HepG2 (cell line): ENCODE data around the gene CLEC6A. TPM values are rescaled to one million over a fixed set of nuclear protein-coding genes. Genes with fewer than 3 reads are reported as not detected.
A peak's percentile ranks its signal among the peaks of the same experiment; 100 is the strongest.

Experiments used
- ATAC-seq: fragments of 200-7000 bp; cut with Tn5 transposase; 3 replicates; pipeline ENCODE4 v1.9.1; 2020; ENCODE audit warnings: mild to moderate bottlenecking, moderate library complexity
- BruUV-seq: library from RNA; stranded (reverse); fragments of 400-500 nt; replicated peaks from 2 replicates; lab custom pipeline; 2021; lab: Mats Ljungman, UMichigan
- CTCF ChIA-PET: fragments of 300-600 bp; formaldehyde crosslinking; extraction: SDS; loops from one replicate; lab custom pipeline; 2021; ENCODE audit warnings: low total read pairs, inconsistent platforms, low intra/inter-chr PET ratio; lab: Yijun Ruan, JAX
- POLR2A ChIA-PET: fragments of 350-600 bp; sonication (Branson Sonifier 250); formaldehyde crosslinking; loops from one replicate; lab custom pipeline; 2020; ENCODE audit warnings: antibody characterized with exemption, inconsistent platforms; lab: Yijun Ruan, JAX
- DNase-seq: peaks from one replicate; pipeline ENCODE4 v3.0.0-alpha.2; 2015; ENCODE audit warnings: low spot score
- FAIRE-seq: peaks from 3 replicates; lab custom pipeline; 2011; peaks lifted over from hg19 to GRCh38; lab: Jason Lieb, UNC
- H2AFZ ChIP-seq: one replicate; pipeline ENCODE4 v1.6.1; 2011; ENCODE audit warnings: low read length, inconsistent platforms
- H3K27ac ChIP-seq: fragments of 300-600 bp; 3 replicates; pipeline ENCODE4 v1.8.0; 2011; ENCODE audit warnings: mixed run types, mild to moderate bottlenecking, mixed read lengths, low read length, inconsistent platforms; ENCODE audit not compliant: insufficient read depth; ENCODE audit errors: extremely low read length
- H3K27me3 ChIP-seq, 2 experiments: fragments of 200-600 bp in 1 of 2; 2 replicates in 1 of 2; 3 replicates in 1 of 2; pipeline versions ENCODE4 v1.6.0 to v1.8.0; 2011; ENCODE audit warnings: low read length in 2 of 2, mild to moderate bottlenecking in 2 of 2, moderate library complexity in 2 of 2, inconsistent platforms in 1 of 2; ENCODE audit not compliant: insufficient read depth in 2 of 2, control insufficient read depth in 1 of 2
- H3K36me3 ChIP-seq, 2 experiments: fragments of 200-600 bp in 1 of 2; replicated peaks in 1 of 2; 2 replicates in 1 of 2; 3 replicates in 1 of 2; pipeline versions ENCODE4 v1.5.1 to v1.8.0; 2011; ENCODE audit warnings: low read length in 2 of 2, inconsistent platforms in 1 of 2; ENCODE audit not compliant: insufficient read depth in 2 of 2, control insufficient read depth in 1 of 2
- H3K4me1 ChIP-seq: 2 replicates; pipeline ENCODE4 v1.5.1; 2012; ENCODE audit warnings: low read length, inconsistent platforms; ENCODE audit not compliant: insufficient read depth
- H3K4me2 ChIP-seq: 2 replicates; pipeline ENCODE4 v1.6.0; 2011; ENCODE audit warnings: low read depth, low read length, inconsistent platforms
- H3K4me3 ChIP-seq, 3 experiments: fragments of 200-600 bp in 1 of 3; sonication (generic), shearing (Covaris generic) in 1 of 3; replicated peaks in 1 of 3; 2 replicates each; pipeline ENCODE4 v1.5.1; 2011 to 2016; ENCODE audit warnings: low read length in 3 of 3, inconsistent platforms in 2 of 3, low read depth in 2 of 3, mild to moderate bottlenecking in 2 of 3, control low read depth in 1 of 3, mixed read lengths in 1 of 3; ENCODE audit not compliant: insufficient read depth in 1 of 3
- H3K79me2 ChIP-seq: one replicate; pipeline ENCODE4 v1.6.1; 2011; ENCODE audit warnings: low read length, inconsistent platforms; ENCODE audit not compliant: insufficient read depth
- H3K9ac ChIP-seq: 2 replicates; pipeline ENCODE4 v1.6.0; 2011; ENCODE audit warnings: mild to moderate bottlenecking, low read depth, low read length, inconsistent platforms; ENCODE audit not compliant: insufficient read depth
- H3K9me3 ChIP-seq: 2 replicates; pipeline ENCODE4 v1.5.1; 2012; ENCODE audit warnings: mild to moderate bottlenecking, low read length
- H4K20me1 ChIP-seq: 2 replicates; pipeline ENCODE4 v1.6.0; 2011; ENCODE audit warnings: inconsistent platforms, mild to moderate bottlenecking, low read length, moderate library complexity; ENCODE audit not compliant: insufficient read depth
- ARHGAP35 ChIP-seq: sonication (generic); formaldehyde crosslinking; IDR thresholded peaks from 2 replicates; pipeline ENCODE4 v1.9.0; 2022; ENCODE audit warnings: mild to moderate bottlenecking, inconsistent platforms, moderate library complexity, missing genetic modification reagents, borderline replicate concordance
- FOSL1 ChIP-seq: sonication (generic); formaldehyde crosslinking; IDR thresholded peaks from 2 replicates; pipeline ENCODE4 v1.9.0; 2021; ENCODE audit warnings: missing genetic modification reagents, borderline replicate concordance
- JARID2 ChIP-seq: sonication (generic); formaldehyde crosslinking; IDR thresholded peaks from 2 replicates; pipeline ENCODE4 v1.8.1; 2023; ENCODE audit warnings: missing genetic modification reagents, inconsistent platforms; ENCODE audit not compliant: insufficient replicate concordance
- MAFF ChIP-seq: IDR thresholded peaks from 2 replicates; pipeline ENCODE4 v1.6.1; 2011; ENCODE audit warnings: low read depth, low read length, improper control_type of control experiment
- MAFK ChIP-seq, 2 experiments: IDR thresholded peaks in 1 of 2; conservative IDR thresholded peaks in 1 of 2; 2 replicates each; pipeline ENCODE4 v1.6.1; 2011; ENCODE audit warnings: improper control_type of control experiment in 2 of 2, low read length in 2 of 2
- NR3C1 ChIP-seq: sonication (generic); formaldehyde crosslinking; IDR thresholded peaks from 2 replicates; pipeline ENCODE4 v1.4.0; 2020; ENCODE audit warnings: missing genetic modification reagents
- PHF21A ChIP-seq: sonication (generic); formaldehyde crosslinking; IDR thresholded peaks from 2 replicates; pipeline ENCODE4 v1.5.0; 2020; ENCODE audit warnings: mild to moderate bottlenecking, missing genetic modification reagents
- POLR2AphosphoS5 ChIP-seq: IDR thresholded peaks from 2 replicates; pipeline ENCODE4 v1.6.1; 2012; ENCODE audit warnings: low read depth, low read length
- SATB2 ChIP-seq: sonication (generic); formaldehyde crosslinking; IDR thresholded peaks from 2 replicates; pipeline ENCODE4 v1.5.0; 2020; ENCODE audit warnings: missing genetic modification reagents
- XBP1 ChIP-seq: sonication (generic); formaldehyde crosslinking; IDR thresholded peaks from 2 replicates; pipeline ENCODE4 v1.5.0; 2020; ENCODE audit warnings: missing genetic modification reagents
- ZNF3 ChIP-seq: IDR thresholded peaks from 2 replicates; pipeline ENCODE4 v1.7.0; 2017; ENCODE audit warnings: inconsistent platforms
- ZNF572 ChIP-seq: sonication (generic); formaldehyde crosslinking; IDR thresholded peaks from 2 replicates; pipeline ENCODE4 v1.5.1; 2020; ENCODE audit warnings: mild to moderate bottlenecking, missing genetic modification reagents
- ZNF7 ChIP-seq: IDR thresholded peaks from 2 replicates; pipeline ENCODE4 v1.6.1; 2016; ENCODE audit warnings: missing biosample characterization, missing genetic modification reagents
- ZSCAN31 ChIP-seq: sonication (generic); formaldehyde crosslinking; IDR thresholded peaks from 2 replicates; pipeline ENCODE4 v1.5.0; 2020; ENCODE audit warnings: low read depth, mild to moderate bottlenecking, missing genetic modification reagents
- WGBS: methylation state at CpG from one replicate; pipeline ENCODE4 v1.1.6; 2017; ENCODE audit warnings: low lambda C conversion rate; 5-methylcytosine and 5-hydroxymethylcytosine counted together
- in situ Hi-C: cut with HindIII; loops from 2 replicates; pipeline ENCODE4 v1.10.0; 2017; ENCODE audit warnings: low pct_unique_long_range_greater_than_20kb; ENCODE audit not compliant: extremely low pct_ligation_motif_present
- intact Hi-C: fragments of 100-400 bp; cut with micrococcal nuclease; formaldehyde crosslinking; loops from one replicate; pipeline ENCODE4 v1.10.0; 2022; ENCODE audit not compliant: unreplicated experiment
- polyA plus RNA-seq, 8 experiments: library from polyadenylated mRNA; depleted of rRNA in 3 of 8; stranded (reverse) in 7 of 8; unstranded in 1 of 8; fragments of >200 nt; fragmentation: Illumina TruSeq in 4 of 8; extraction: Trizol in 4 of 8; gene quantifications; 2 replicates each; pipeline versions ENCODE4 v1.2.1 to v1.2.3, GENCODE V29; 2011 to 2016; ENCODE audit warnings: low read depth in 4 of 8, missing spikeins in 1 of 8, mixed read lengths in 1 of 8; ENCODE audit not compliant: insufficient read depth in 1 of 8
- total RNA-seq, 5 experiments: library from RNA; depleted of rRNA; stranded (reverse); fragments of >200 nt; fragmentation: Illumina TruSeq; extraction: Trizol; gene quantifications; 2 replicates each; pipeline ENCODE4 v1.2.3, GENCODE V29; 2016; ENCODE audit warnings: low read depth in 1 of 5
- TF ChIP-seq, protein P1 (sequence below): sonication (generic); formaldehyde crosslinking; IDR thresholded peaks from 2 replicates; pipeline ENCODE4 v1.4.0; 2020; ENCODE audit warnings: missing genetic modification reagents
- TF ChIP-seq, protein P2 (sequence below): sonication (generic); formaldehyde crosslinking; IDR thresholded peaks from 2 replicates; pipeline ENCODE4 v1.9.0; 2021; ENCODE audit warnings: missing genetic modification reagents, borderline replicate concordance

The CLEC6A gene
- total and polyA plus RNA-seq, 2 of the 13 experiments (the other 11 are each of a cell fraction or from before 2014, with no cell fraction given) = not detected

DNA sequence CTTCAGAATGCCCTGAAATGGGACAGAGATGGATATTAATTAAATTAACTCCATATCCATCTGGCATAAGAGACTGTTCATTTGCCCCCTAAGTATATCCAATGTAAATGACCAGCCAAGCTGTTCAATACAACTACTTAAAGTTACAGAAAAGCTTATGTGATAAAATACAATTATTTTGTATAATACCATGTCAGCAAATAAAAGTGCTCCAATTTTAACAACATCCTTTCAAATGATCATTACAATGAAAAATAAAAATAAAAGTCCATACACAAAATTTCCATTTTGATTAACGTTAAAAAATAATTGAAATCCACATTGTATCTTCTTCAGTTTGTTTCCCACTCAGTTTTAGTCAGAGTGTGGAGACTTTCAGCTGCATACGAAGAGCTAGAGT, 5.7 kb downstream of the CLEC6A start:
- Histone ChIP-seq H3K4me1 (no peaks in the 10 kb centered on the region), H3K27ac (no peak overlapping the region), H4K20me1 (no peaks in the 10 kb centered on the region), H3K9me3 (no peaks in the 10 kb centered on the region), H3K36me3 (no peaks in the 10 kb centered on the region), H3K4me3 (no peak overlapping the region), H3K27me3 (no peaks in the 10 kb centered on the region), H3K4me2 (no peak overlapping the region), H3K79me2 (no peaks in the 10 kb centered on the region), H3K9ac (no peak overlapping the region), H2AFZ (no peak overlapping the region)
- in situ Hi-C loops (no loop called here), intact Hi-C loops (no loop called here)
- POLR2A ChIA-PET = no interaction called here
- CTCF ChIA-PET = no interaction called here
- FAIRE-seq = no peak
- DNase-seq = no peak
- TF ChIP-seq MAFF (peak; percentile 73; the same call in 1 of the 2 replicates), ZNF7 (CRISPR knock-in tag) (no peak), NR3C1 (CRISPR knock-in tag) (no peak), MAFK (conservative IDR thresholded peaks at IDR 0.05 in 1 of 2, IDR thresholded peaks at IDR 0.05 in 1 of 2; ENCODE audit: low read length in 2 of 2) (peak; percentile 63 to 82)
- 2% methylated on average over 2 of the region's 2 CpGs for WGBS
- no TSS peak for BruUV-seq
- no peak for ATAC-seq

DNA sequence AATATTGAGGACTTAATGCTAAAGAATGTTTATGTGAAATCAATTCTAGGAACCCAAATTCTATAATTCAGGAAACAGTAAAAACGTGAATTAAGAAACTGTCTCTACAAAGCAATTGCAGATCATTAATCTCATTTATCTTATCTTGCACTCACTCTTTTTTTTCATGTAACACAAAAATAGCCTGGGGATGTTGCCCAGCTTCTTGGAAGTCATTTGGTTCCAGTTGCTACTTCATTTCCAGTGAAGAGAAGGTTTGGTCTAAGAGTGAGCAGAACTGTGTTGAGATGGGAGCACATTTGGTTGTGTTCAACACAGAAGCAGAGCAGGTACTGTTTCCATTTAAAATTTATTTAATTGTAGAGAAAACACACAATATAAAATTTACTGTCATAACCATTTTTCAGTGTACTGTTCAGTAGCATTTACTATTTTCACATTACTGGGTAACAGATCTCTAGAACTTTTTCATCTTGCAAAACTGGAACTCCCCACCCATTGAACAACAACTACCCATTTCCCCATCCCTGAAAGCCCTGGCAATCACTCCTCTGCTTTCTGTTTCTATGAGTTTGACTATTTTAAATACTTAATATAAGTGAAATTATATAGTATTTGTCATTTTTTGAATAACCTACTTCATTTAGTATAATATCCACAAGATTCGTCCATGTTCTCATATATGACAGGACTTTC, 9.7 kb downstream of the CLEC6A start:
- FAIRE-seq (no peak), ATAC-seq (no peak), DNase-seq (no peak)
- POLR2A ChIA-PET = no interaction called here
- Histone ChIP-seq H3K9ac (no peak overlapping the region), H3K4me2 (no peak overlapping the region), H3K4me1 (no peaks in the 10 kb centered on the region), H2AFZ (no peak overlapping the region), H3K4me3 (no peak overlapping the region), H3K27me3 (no peaks in the 10 kb centered on the region), H4K20me1 (no peaks in the 10 kb centered on the region), H3K9me3 (no peaks in the 10 kb centered on the region), H3K27ac (no peak overlapping the region), H3K79me2 (no peaks in the 10 kb centered on the region), H3K36me3 (no peaks in the 10 kb centered on the region)
- 0% methylated on average over 2 of the region's 2 CpGs for WGBS
- CTCF ChIA-PET = no interaction called here
- BruUV-seq = no TSS peak
- intact Hi-C loops = no loop called here
- in situ Hi-C loops = no loop called here
- TF ChIP-seq ZNF3 (CRISPR knock-in tag) = no peak
- TF ChIP-seq XBP1 (CRISPR knock-in tag) = no peak
- TF ChIP-seq FOSL1 (CRISPR knock-in tag) = no peak
- TF ChIP-seq SATB2 (CRISPR knock-in tag) = no peak
- no peak for TF ChIP-seq JARID2 (CRISPR knock-in tag)
- no peak for TF ChIP-seq ZNF572 (CRISPR knock-in tag)
- TF ChIP-seq, protein P1, sequence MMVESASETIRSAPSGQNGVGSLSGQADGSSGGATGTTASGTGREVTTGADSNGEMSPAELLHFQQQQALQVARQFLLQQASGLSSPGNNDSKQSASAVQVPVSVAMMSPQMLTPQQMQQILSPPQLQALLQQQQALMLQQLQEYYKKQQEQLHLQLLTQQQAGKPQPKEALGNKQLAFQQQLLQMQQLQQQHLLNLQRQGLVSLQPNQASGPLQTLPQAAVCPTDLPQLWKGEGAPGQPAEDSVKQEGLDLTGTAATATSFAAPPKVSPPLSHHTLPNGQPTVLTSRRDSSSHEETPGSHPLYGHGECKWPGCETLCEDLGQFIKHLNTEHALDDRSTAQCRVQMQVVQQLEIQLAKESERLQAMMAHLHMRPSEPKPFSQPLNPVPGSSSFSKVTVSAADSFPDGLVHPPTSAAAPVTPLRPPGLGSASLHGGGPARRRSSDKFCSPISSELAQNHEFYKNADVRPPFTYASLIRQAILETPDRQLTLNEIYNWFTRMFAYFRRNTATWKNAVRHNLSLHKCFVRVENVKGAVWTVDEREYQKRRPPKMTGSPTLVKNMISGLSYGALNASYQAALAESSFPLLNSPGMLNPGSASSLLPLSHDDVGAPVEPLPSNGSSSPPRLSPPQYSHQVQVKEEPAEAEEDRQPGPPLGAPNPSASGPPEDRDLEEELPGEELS = no peak
- TF ChIP-seq POLR2AphosphoS5 = no peak
- TF ChIP-seq PHF21A (CRISPR knock-in tag) = no peak
- TF ChIP-seq, protein P2, sequence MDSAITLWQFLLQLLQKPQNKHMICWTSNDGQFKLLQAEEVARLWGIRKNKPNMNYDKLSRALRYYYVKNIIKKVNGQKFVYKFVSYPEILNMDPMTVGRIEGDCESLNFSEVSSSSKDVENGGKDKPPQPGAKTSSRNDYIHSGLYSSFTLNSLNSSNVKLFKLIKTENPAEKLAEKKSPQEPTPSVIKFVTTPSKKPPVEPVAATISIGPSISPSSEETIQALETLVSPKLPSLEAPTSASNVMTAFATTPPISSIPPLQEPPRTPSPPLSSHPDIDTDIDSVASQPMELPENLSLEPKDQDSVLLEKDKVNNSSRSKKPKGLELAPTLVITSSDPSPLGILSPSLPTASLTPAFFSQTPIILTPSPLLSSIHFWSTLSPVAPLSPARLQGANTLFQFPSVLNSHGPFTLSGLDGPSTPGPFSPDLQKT = no peak
- TF ChIP-seq ZSCAN31 (CRISPR knock-in tag) = no peak
- no peak for TF ChIP-seq ARHGAP35 (CRISPR knock-in tag)
